GM21423 (cell line): Measurements from ENCODE around the gene KRTAP16-1.
"Not testable (repeated sequence)": the region's sequence is repeated elsewhere in the genome, so short reads cannot be mapped to it uniquely, and the experiment has no call there.

ENCODE experiments used
- ATAC-seq: cut with Tn5 transposase; IDR thresholded peaks from one replicate; pipeline ENCODE4 v1.9.1; 2021; ENCODE audit warnings: mild to moderate bottlenecking, moderate library complexity; ENCODE audit not compliant: unreplicated experiment

KRTAP16-1 gene

GRCh38 chr17:41308918-41309359, at the start of gene KRTAP16-1:
Gene KRTAP16-1, minus strand, starts transcription at chr17:41309309. Its CDS starts 56 bp downstream, at chr17:41309253.
- peak; percentile 16 for ATAC-seq

GRCh38 chr17:41354536-41354935, 45.4 kb upstream of the KRTAP16-1 start:
- no peak for ATAC-seq

- ATAC-seq = no peak
Measured at GRCh38 chr17:41352597-41353366, 43.7 kb upstream of the KRTAP16-1 start.

- ATAC-seq = no peak
Measured at GRCh38 chr17:41351177-41351576, 42.1 kb upstream of the KRTAP16-1 start.

GRCh38 chr17:41350381-41350878, 41.3 kb upstream of the KRTAP16-1 start, which contains the start of gene KRT33A:
Gene KRT33A, minus strand, starts transcription at chr17:41350828. Its CDS starts 61 bp downstream, at chr17:41350767.
- ATAC-seq = not testable (repeated sequence)

- ATAC-seq = no peak
Measured at GRCh38 chr17:41347869-41348760, 39.0 kb upstream of the KRTAP16-1 start.

- ATAC-seq = not testable (repeated sequence)
Measured at GRCh38 chr17:41346421-41346820, 37.3 kb upstream of the KRTAP16-1 start.

- ATAC-seq = no peak
Measured at GRCh38 chr17:41345992-41346391, 36.9 kb upstream of the KRTAP16-1 start.

- ATAC-seq = no peak
Measured at GRCh38 chr17:41343029-41343428, 33.9 kb upstream of the KRTAP16-1 start.

GRCh38 chr17:41340934-41341861, 32.1 kb upstream of the KRTAP16-1 start:
- peak; percentile 41 for ATAC-seq

- ATAC-seq = peak; percentile 31
Measured at GRCh38 chr17:41340494-41340893, 31.4 kb upstream of the KRTAP16-1 start.

- ATAC-seq = no peak
Measured at GRCh38 chr17:41339571-41340172, 30.6 kb upstream of the KRTAP16-1 start.

GRCh38 chr17:41338961-41339485, 29.9 kb upstream of the KRTAP16-1 start:
- peak; percentile 40 for ATAC-seq

GRCh38 chr17:41335747-41336146, 26.6 kb upstream of the KRTAP16-1 start:
- no peak for ATAC-seq

- no peak for ATAC-seq
Measured at GRCh38 chr17:41334385-41335305, 25.5 kb upstream of the KRTAP16-1 start.

GRCh38 chr17:41333836-41334235, 24.7 kb upstream of the KRTAP16-1 start:
- ATAC-seq = no peak

GRCh38 chr17:41333098-41333497, 24.0 kb upstream of the KRTAP16-1 start:
- no peak for ATAC-seq

- ATAC-seq = no peak
Measured at GRCh38 chr17:41332239-41332638, 23.1 kb upstream of the KRTAP16-1 start.

- no peak for ATAC-seq
Measured at GRCh38 chr17:41331606-41332005, 22.5 kb upstream of the KRTAP16-1 start.
